ENCODE data around the gene SPTLC1. TPM values are rescaled to one million over a fixed set of nuclear protein-coding genes. Genes with fewer than 3 reads are reported as not detected.
A peak's percentile ranks its signal among the peaks of the same experiment; 100 is the strongest.

SPTLC1 gene
- total and polyA plus RNA-seq, 2 of the 8 experiments (the other 6 are each of a cell fraction or from before 2014, with no cell fraction given): 34.2 to 62.1 TPM

GRCh38 chr9:92001244-92001643 is 114.0 kb downstream of the SPTLC1 start:
- H2AFZ ChIP-seq (ENCODE audit: low read length): no peak overlapping the region
- H2BK20ac ChIP-seq (ENCODE audit: low read length): no peak overlapping the region
- H3K9ac ChIP-seq (replicated peaks in 1 of 4; ENCODE audit: extremely low read depth in 1 of 4, low read depth in 3 of 4, low read length in 3 of 4): no peak overlapping the region
- no peak overlapping the region for H2BK15ac ChIP-seq (ENCODE audit: low read length)
- no peaks in the 10 kb centered on the region for H4K20me1 ChIP-seq (replicated peaks in 1 of 2; ENCODE audit: control insufficient read depth in 1 of 2, insufficient read depth in 2 of 2, low read length in 2 of 2)
- no peaks in the 10 kb centered on the region for H3K4me1 ChIP-seq (replicated peaks in 1 of 4; ENCODE audit: control insufficient read depth in 3 of 4, insufficient read depth in 4 of 4, low read length in 3 of 4)
- H3K36me3 ChIP-seq (ENCODE audit: control insufficient read depth in 2 of 4, insufficient read depth in 4 of 4, low read length in 3 of 4): no peaks in the 10 kb centered on the region
- H3K23me2 ChIP-seq (ENCODE audit: low read depth, low read length): no peaks in the 10 kb centered on the region
- TF ChIP-seq NRF1 (IDR thresholded peaks at IDR 0.05; ENCODE audit: low read depth, low read length) (no peak), POU5F1 (IDR thresholded peaks at IDR 0.05; ENCODE audit: low read depth, low read length) (no peak)
- no peak overlapping the region for H2BK120ac ChIP-seq (replicated peaks; ENCODE audit: low read depth, low read length)
- no peak overlapping the region for H3K14ac ChIP-seq (ENCODE audit: insufficient read length)
- no peak overlapping the region for H3K18ac ChIP-seq (ENCODE audit: extremely low read depth, low read length)
- no peaks in the 10 kb centered on the region for H3K79me1 ChIP-seq (ENCODE audit: low read depth, low read length)
- ChIA-PET POLR2A (ENCODE audit: partially characterized antibody) (no interaction called here), CTCF (ENCODE audit: partially characterized antibody) (interaction anchor here (0.6 to 4.5 kb wide), 6 partner anchors 45 to 1037 kb away, joined by 3 to 16 read pairs (median 6); no protein-coding TSS in a partner anchor)
- 91% methylated on average over 6 of the region's 6 CpGs; no CpG with 5 or more reads in 1 of the 2 experiments for WGBS, 2 experiments (ENCODE audit: extremely low coverage in 1 of 2, insufficient coverage in 1 of 2, insufficient read length in 1 of 2, insufficient replicate concordance in 2 of 2, low coverage in 1 of 2, low lambda C conversion rate in 2 of 2, missing lambda C conversion rate in 1 of 2)
- H2AK5ac ChIP-seq (ENCODE audit: low read depth, low read length): no peak overlapping the region
- no peak overlapping the region for H4K8ac ChIP-seq (ENCODE audit: extremely low read depth, insufficient read depth, low read length)
- no peak for FAIRE-seq
- no peak overlapping the region for H2BK5ac ChIP-seq (ENCODE audit: low read depth, low read length)
- H4K5ac ChIP-seq (ENCODE audit: insufficient read length, low read depth, low read length): no peak overlapping the region
- H3K56ac ChIP-seq (replicated peaks; ENCODE audit: insufficient read length, low read depth, low read length): no peak overlapping the region
- peak in 1 of 2 experiments; percentile 8 for DNase-seq (ENCODE audit: low read depth in 1 of 2, low spot score in 2 of 2)
- no peak overlapping the region for H4K91ac ChIP-seq (replicated peaks; ENCODE audit: insufficient read length, low read length)
- no peak overlapping the region for H3K4ac ChIP-seq (replicated peaks; ENCODE audit: insufficient read length, low read depth, low read length)
- H2BK12ac ChIP-seq (ENCODE audit: low read depth, low read length): no peak overlapping the region
- H3K27ac ChIP-seq (ENCODE audit: low read depth, low read length): no peak overlapping the region
- H3K4me2 ChIP-seq (ENCODE audit: insufficient read depth in 1 of 2, low read depth in 2 of 2, low read length in 2 of 2): no peak overlapping the region
- H3K79me2 ChIP-seq (ENCODE audit: control insufficient read depth in 1 of 2, insufficient read depth in 2 of 2, low read length in 2 of 2): no peaks in the 10 kb centered on the region
- no peak overlapping the region for H3K23ac ChIP-seq (ENCODE audit: insufficient read length)
- no peaks in the 10 kb centered on the region; a peak in 1 of 4 replicates for H3K9me3 ChIP-seq (ENCODE audit: insufficient read depth in 2 of 2, low read depth in 1 of 2, low read length in 1 of 2)
- H3K4me3 ChIP-seq (ENCODE audit: extremely low read depth in 1 of 4, insufficient read depth in 2 of 4, low read depth in 3 of 4, low read length in 4 of 4): no peak overlapping the region
- no peaks in the 10 kb centered on the region for H3K27me3 ChIP-seq (replicated peaks in 1 of 4; ENCODE audit: control insufficient read depth in 3 of 4, extremely low read depth in 1 of 4, insufficient read depth in 3 of 4, low read length in 3 of 4)
